ENCODE measurements around the gene C1orf174.

DNA sequence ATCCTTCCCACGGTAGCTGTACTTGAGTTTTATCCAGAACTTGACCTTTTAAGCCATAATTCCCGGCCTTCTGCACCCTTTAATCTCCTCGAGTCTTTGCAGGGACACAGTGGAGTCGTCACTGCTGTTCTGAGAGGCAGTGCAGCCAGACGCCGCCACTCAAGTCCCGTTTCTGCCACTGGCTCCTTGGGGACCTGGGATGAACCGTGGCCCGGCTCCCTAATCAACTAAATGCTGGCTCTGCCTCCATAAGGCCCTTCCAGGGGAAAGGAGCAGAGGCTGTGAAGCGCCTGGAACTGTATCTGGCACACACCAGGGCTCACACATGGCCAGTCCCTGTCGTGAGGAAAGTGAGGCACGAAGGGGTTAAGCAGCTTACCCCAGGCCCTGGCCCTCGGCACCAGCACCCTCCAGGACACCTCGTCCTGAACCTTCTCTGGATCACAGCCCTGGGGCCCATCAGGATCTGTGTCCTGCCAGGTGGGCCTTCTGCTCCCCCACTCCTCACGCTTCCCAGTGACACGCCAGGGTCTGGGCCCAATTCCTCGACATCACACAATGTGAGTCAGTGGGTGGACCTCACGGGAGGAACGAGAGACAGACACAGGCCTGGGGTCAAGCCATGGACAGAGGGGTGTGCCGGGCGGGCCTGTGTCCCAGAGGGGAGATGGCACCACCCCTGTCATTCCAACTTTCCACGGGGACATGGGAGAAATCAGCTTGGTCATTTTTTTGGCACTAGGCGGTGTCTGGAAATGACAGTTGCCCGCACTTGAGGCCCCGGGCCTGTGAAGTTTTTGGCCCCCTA, 23.5 kb upstream of the C1orf174 start:
- TF ChIP-seq POLR2A (IDR thresholded peaks at IDR 0.05; ENCODE audit: low read depth, low read length) (no peak), TAF1 (IDR thresholded peaks at IDR 0.05; ENCODE audit: borderline replicate concordance, low read depth, low read length) (no peak), POLR2AphosphoS5 (IDR thresholded peaks at IDR 0.05; ENCODE audit: low read depth, low read length) (no peak)
